ENCODE results near the gene IER3.

The IER3 gene

GRCh38 chr6:30761791-30762429, 17.6 kb upstream of the IER3 start (continued):
- TF ChIP-seq PRDM10 (tag by site-specific recombination; IDR thresholded peaks at IDR 0.05), result no peak

DNA sequence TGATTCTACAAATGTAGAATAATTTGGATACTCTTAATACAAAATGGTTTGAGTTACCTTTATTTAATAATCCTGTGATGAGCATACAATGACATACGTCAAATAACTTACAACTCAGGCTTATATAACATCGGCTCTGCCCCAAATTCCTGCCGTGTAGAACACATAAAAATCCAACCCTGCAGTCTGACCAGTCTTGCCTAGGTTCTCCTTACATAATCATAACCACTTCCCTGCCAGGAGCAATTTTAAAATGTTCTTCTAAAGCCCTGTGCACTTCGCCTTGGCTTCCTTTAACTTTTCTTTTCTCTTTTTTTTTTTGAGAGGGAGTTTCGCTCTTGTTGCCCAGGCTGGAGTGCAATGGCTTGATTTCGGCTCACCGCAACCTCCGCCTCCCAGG, 16.2 kb upstream of the IER3 start:
- ChIA-PET POLR2A (interaction anchor here (0.5 to 1.7 kb wide), 5 partner anchors 9 to 146 kb away, joined by 3 to 14 read pairs (median 5); partner anchors contain the start of genes FLOT1 and IER3), CTCF (interaction anchor here (0.6 to 1.3 kb wide), 4 partner anchors 8 to 159 kb away, joined by 3 to 4 read pairs (median 3); partner anchors contain the start of gene FLOT1)
- Histone ChIP-seq H3K27ac (ENCODE audit: extremely low read depth, low read depth, low read length) (no peak overlapping the region), H3K9me3 (ENCODE audit: control insufficient read depth, insufficient read depth, low read depth, low read length) (no peaks in the 10 kb centered on the region), H3K4me1 (ENCODE audit: control insufficient read depth, insufficient read depth, low read length) (peaks cover 13% of the 10 kb centered on the region), H3K36me3 (ENCODE audit: control insufficient read depth in 2 of 2, insufficient read depth in 1 of 2, low read length in 2 of 2) (no peaks in the 10 kb centered on the region), H3K4me3 (ENCODE audit: low read depth, low read length) (no peak overlapping the region)
- TF ChIP-seq ZNF239 (tag by site-specific recombination; IDR thresholded peaks at IDR 0.05) (no peak), KLF8 (tag by site-specific recombination; IDR thresholded peaks at IDR 0.05) (no peak), ZEB2 (tag by site-specific recombination; IDR thresholded peaks at IDR 0.05) (no peak), REST (tag by site-specific recombination; IDR thresholded peaks at IDR 0.05) (no peak)
- TF ChIP-seq, protein P1, sequence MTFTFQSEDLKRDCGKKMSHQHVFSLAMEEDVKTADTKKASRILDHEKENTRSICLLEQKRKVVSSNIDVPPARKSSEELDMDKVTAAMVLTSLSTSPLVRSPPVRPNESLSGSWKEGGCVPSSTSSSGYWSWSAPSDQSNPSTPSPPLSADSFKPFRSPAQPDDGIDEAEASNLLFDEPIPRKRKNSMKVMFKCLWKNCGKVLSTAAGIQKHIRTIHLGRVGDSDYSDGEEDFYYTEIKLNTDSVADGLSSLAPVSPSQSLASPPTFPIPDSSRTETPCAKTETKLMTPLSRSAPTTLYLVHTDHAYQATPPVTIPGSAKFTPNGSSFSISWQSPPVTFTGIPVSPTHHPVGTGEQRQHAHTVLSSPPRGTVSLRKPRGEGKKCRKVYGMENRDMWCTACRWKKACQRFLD (tag by site-specific recombination; IDR thresholded peaks at IDR 0.05), result no peak
- TF ChIP-seq, protein P2, sequence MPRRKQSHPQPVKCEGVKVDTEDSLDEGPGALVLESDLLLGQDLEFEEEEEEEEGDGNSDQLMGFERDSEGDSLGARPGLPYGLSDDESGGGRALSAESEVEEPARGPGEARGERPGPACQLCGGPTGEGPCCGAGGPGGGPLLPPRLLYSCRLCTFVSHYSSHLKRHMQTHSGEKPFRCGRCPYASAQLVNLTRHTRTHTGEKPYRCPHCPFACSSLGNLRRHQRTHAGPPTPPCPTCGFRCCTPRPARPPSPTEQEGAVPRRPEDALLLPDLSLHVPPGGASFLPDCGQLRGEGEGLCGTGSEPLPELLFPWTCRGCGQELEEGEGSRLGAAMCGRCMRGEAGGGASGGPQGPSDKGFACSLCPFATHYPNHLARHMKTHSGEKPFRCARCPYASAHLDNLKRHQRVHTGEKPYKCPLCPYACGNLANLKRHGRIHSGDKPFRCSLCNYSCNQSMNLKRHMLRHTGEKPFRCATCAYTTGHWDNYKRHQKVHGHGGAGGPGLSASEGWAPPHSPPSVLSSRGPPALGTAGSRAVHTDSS (tag by site-specific recombination; IDR thresholded peaks at IDR 0.05), result no peak

DNA sequence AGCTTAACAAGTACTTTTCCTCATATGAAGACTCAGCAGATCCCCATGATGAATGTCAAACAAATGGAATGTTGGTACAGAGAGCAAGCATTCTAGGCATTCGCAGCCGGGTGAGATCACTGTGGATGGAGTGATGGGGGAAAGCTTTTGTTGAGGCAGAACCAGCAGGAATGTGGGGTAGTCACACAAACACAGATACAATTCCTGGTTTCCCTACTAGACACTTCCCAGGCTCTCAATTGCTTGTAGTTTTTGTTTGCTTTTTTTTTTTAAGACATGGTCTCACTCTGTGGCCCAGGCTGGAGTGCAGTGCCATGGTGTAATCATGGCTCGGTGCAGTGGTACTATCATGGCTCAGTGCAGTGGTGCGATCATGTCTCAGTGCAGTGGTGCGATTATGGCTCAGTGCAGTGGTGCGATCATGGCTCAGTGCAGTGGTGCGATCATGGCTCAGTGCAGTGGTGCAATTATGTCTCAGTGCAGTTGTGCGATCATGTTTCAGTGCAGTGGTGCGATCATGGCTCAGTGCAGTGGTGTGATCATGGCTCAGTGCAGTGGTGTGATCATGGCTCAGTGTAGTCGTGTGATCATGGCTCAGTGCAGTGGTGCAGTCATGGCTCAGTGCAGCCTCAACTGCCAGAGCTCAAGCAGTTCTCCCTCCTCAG, 15.4 kb upstream of the IER3 start:
- H3K27ac ChIP-seq (ENCODE audit: extremely low read depth, low read depth, low read length), result no peak overlapping the region
- no peaks in the 10 kb centered on the region for H3K36me3 ChIP-seq (ENCODE audit: control insufficient read depth in 2 of 2, insufficient read depth in 1 of 2, low read length in 2 of 2)
- H3K4me3 ChIP-seq (ENCODE audit: low read depth, low read length), result no peak overlapping the region
- POLR2A ChIA-PET, result interaction anchor here (0.8 to 1.8 kb wide), 6 partner anchors 10 to 42 kb away, joined by 3 to 14 read pairs (median 4); partner anchors contain the start of genes IER3 and MDC1
- CTCF ChIA-PET, result interaction anchor here (0.6 to 1.5 kb wide), 8 partner anchors 10 to 148 kb away, joined by 3 to 6 read pairs (median 4); partner anchors contain the start of gene GTF2H4
- H3K4me1 ChIP-seq (ENCODE audit: control insufficient read depth, insufficient read depth, low read length), result peaks cover 13% of the 10 kb centered on the region
- no peaks in the 10 kb centered on the region for H3K9me3 ChIP-seq (ENCODE audit: control insufficient read depth, insufficient read depth, low read depth, low read length)
- TF ChIP-seq SETDB1 (IDR thresholded peaks at IDR 0.05; ENCODE audit: insufficient read length, low read length), result peak; percentile 24
- TF ChIP-seq, protein P3, sequence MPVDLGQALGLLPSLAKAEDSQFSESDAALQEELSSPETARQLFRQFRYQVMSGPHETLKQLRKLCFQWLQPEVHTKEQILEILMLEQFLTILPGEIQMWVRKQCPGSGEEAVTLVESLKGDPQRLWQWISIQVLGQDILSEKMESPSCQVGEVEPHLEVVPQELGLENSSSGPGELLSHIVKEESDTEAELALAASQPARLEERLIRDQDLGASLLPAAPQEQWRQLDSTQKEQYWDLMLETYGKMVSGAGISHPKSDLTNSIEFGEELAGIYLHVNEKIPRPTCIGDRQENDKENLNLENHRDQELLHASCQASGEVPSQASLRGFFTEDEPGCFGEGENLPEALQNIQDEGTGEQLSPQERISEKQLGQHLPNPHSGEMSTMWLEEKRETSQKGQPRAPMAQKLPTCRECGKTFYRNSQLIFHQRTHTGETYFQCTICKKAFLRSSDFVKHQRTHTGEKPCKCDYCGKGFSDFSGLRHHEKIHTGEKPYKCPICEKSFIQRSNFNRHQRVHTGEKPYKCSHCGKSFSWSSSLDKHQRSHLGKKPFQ (tag by site-specific recombination; IDR thresholded peaks at IDR 0.05), result peak; percentile 53; the same call in 1 of the 2 replicates
- 0 out of 2 replicates have a peak, but pooled peaks have one; percentile 19 for TF ChIP-seq PRDM10 (tag by site-specific recombination; IDR thresholded peaks at IDR 0.05)
- TF ChIP-seq ZNF114 (tag by site-specific recombination; IDR thresholded peaks at IDR 0.05), result no peak
